Measurements from ENCODE around the gene PRDM10.
"Not testable (repeated sequence)": the region's sequence is repeated elsewhere in the genome, so short reads cannot be mapped to it uniquely, and the experiment has no call there.

Gene PRDM10, protein sequence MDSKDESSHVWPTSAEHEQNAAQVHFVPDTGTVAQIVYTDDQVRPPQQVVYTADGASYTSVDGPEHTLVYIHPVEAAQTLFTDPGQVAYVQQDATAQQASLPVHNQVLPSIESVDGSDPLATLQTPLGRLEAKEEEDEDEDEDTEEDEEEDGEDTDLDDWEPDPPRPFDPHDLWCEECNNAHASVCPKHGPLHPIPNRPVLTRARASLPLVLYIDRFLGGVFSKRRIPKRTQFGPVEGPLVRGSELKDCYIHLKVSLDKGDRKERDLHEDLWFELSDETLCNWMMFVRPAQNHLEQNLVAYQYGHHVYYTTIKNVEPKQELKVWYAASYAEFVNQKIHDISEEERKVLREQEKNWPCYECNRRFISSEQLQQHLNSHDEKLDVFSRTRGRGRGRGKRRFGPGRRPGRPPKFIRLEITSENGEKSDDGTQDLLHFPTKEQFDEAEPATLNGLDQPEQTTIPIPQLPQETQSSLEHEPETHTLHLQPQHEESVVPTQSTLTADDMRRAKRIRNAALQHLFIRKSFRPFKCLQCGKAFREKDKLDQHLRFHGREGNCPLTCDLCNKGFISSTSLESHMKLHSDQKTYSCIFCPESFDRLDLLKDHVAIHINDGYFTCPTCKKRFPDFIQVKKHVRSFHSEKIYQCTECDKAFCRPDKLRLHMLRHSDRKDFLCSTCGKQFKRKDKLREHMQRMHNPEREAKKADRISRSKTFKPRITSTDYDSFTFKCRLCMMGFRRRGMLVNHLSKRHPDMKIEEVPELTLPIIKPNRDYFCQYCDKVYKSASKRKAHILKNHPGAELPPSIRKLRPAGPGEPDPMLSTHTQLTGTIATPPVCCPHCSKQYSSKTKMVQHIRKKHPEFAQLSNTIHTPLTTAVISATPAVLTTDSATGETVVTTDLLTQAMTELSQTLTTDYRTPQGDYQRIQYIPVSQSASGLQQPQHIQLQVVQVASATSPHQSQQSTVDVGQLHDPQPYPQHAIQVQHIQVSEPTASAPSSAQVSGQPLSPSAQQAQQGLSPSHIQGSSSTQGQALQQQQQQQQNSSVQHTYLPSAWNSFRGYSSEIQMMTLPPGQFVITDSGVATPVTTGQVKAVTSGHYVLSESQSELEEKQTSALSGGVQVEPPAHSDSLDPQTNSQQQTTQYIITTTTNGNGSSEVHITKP
- total RNA-seq = 21.8 to 31.8 (median 26.2) reads per million in 3 experiments

DNA sequence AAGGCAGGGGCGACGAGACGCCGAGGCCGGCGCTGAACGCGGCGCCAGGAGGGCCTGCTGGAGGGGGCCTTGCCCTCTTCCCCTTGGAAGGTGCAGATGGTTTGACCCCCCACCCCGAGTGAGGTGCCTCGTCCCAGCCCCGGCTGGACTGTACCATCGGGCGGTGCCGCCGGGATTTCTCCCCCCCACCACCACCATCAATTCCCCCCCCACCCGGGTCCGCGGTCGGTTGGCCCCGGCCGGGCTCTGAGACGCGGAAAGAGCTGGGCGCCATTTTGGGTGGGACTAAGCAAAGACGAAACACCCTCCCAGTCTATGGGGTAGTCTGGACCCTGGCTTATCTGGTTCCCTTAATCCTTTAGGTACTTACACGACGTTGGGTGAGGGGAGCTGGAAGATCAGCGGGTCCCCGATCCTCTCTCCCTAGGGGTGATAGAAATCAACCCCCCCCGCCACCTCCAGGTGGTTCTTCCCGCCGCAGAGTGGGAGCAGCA is at the start of gene PRDM10:
PRDM10 (minus strand) TSS at position 484 of the 494 bp plus-strand sequence. CDS start 41,871 bp downstream, outside the sequence.
- peak; percentile 92 for DNase-seq

- DNase-seq = no peak
These were observed 48.4 kb upstream of the PRDM10 start for GRCh38 chr11:130051082-130051481.

DNA sequence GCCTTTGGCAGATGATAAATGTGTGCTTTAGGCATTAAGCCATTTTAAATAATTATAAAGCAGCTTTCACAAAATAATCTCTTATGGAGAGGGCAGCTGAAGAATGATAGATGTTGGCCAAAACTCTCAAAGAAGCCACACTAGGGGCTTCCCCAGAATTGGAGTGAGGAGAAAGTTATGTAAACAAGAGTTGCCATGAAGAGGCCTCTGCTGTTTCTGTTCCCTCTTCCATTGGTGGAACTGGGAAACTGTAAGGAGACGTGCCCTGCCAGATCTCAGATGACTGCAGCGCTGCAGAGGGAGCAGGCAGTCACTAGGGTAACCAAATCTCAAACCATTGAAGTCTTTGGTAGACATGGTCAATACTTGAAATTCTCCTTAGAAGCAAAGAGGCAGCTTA is 47.6 kb upstream of the PRDM10 start:
- DNase-seq = no peak

DNA sequence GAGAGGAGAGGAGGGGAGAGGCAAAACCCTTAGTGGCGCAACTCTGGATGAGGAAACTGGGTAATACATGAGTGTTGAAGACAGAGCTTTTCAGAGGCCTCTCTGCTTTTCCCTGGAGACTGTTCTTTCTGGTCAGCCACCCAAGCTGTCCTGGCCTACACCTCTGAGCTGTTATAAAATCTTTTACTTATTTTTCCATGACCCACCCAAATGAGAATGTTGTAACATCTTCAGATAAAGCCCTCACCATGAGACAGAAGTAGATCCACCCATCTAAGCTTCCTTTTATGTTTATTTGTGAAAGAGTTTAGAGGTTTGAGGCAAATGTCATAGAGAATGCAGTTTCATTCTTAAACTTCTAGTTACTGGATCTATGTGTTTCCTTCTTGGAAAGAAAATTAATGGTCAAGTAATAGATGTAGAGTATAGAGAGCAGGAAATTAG is 46.7 kb upstream of the PRDM10 start:
- DNase-seq = no peak

- no peak for DNase-seq
These were observed 44.5 kb upstream of the PRDM10 start for GRCh38 chr11:130047141-130047540.

DNA sequence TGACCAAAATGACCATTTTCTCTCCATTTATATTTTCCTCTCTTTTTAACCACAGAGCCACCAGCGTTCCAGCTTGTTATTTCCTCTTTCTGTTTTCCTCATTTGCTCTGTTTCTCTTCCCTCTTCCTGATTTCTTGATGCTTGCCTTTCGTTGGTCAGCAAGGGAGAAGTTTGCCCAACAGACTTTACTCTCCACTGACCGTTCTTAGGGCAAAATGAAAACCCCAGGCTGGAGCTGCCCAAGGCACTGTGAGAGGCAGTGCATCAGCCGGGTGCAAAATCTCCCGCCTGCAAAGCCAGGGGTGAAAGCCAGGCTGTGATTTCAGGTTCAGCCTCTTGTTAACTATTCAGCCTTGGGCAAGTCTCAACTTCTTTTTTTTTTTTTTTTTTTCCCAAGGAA is 40.9 kb upstream of the PRDM10 start:
- DNase-seq = no peak

GRCh38 chr11:130042093-130042591 is 39.5 kb upstream of the PRDM10 start:
- no peak for DNase-seq

- no peak for DNase-seq
These were observed 37.8 kb upstream of the PRDM10 start for GRCh38 chr11:130040281-130040940.

DNA sequence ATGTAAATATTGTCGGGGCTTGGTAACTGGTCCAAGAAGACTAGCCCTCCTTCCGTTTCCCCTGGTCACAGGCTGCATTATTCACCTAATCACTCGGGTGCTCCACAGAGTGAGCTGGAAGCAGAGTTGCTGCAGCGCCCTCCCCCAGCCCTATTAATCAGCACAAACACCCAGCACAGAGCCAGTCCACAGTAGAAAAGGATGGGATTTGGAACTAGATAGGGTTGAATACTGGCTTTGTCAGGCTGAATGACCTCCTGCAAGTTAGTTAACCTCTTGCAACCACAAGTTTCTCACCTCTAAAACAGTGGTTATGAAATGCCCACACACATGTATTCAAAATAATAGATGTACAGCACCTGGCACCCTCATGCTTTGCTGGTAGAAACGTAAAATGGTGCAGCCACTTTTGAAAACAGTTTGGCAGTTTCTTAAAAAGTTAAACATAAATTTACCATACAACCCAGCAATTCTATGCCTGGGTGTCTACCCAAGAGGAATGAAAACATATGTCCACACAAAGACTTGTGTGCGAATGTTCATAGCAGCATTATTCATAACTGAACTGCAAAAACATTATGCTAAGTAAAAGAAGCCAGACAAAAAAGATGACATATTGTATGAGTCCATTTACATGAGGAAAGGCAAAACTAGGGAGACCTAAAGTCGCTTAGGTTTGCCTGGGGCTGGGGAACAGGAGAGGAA is 35.4 kb upstream of the PRDM10 start:
- no peak for DNase-seq

GRCh38 chr11:130037058-130037457 is 34.4 kb upstream of the PRDM10 start:
- no peak for DNase-seq

- DNase-seq = no peak
These were observed 31.6 kb upstream of the PRDM10 start for GRCh38 chr11:130034236-130034635.

DNA sequence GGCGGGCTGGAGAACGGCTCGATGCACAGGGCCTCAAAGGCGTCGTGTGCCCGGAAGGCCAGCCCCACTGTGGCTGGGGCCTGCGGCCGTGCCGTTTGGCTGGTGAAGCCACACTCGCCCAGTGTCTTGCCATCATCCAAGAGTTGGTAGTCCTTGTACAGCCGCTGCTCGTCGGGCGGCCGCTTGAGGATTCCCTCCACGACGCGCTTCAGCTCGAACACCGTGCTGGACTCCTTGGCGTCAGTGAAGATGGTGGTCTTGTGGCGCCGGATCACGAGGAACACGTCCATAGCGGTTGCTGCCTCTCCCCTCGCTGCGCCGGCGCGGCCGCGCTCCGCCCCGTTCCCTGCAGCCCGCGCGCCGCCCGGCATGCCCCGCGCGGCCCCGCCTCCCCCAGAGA is 30.3 kb upstream of the PRDM10 start:
- no peak for DNase-seq

DNA sequence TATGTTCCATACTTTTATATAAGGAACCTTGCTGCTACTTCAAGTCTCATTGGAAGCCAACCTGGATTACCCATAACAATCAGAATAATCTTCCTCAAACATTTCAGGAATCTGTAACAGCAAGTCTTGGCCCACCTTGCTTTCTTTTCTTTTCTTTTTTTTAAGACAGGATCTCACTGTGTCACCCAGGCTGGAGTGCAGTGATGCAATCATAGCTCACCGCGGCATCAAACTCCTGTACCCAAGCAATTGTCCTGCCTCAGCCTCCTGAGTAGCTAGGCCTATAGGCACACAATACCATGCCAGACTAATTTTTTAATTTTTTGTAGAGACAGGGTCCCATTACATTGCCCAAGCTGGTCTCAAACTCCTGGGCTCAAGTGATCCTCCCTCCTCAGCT is 29.3 kb upstream of the PRDM10 start:
- DNase-seq = no peak

DNA sequence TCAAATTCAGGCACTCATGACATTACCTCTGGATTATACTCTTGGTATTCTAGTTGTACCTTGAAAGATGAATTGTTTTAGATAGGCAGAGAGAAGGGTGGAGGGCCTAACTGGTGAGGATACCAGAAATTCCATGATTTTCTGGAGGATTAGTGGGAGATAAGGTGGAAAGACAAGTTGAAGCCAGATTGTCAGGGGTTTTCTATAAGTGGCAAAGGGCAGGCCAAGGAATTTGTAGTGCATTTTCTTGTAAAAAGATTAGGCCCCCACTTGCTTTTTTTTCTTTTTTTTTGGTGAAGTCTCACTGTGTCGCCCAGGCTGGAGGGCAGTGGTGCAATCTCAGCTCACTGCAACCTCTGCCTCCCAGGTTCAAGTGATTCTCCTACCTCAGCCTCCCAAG is 28.4 kb upstream of the PRDM10 start:
- DNase-seq = no peak

DNA sequence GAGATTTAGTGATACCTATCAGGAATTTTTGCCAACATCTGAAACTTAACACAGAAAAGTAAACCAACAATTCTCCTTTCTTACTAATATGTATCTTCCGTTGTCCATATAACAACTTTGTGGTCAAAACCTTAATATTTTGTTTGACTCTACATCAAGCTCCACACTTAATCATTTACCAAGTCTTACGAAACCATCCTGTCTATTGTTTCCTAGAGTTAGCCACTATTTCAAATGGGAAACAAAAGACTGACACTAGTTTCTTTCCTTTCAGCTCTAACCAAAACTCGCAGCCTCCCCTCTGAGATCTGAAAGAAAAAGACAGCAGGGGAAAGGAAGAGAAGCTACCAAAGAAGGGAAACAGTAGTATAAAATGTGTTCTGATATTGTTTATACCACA is 26.5 kb upstream of the PRDM10 start:
- no peak for DNase-seq

GRCh38 chr11:130025371-130025770 is 22.7 kb upstream of the PRDM10 start:
- no peak for DNase-seq

GRCh38 chr11:130024361-130024760 is 21.7 kb upstream of the PRDM10 start:
- no peak for DNase-seq

DNA sequence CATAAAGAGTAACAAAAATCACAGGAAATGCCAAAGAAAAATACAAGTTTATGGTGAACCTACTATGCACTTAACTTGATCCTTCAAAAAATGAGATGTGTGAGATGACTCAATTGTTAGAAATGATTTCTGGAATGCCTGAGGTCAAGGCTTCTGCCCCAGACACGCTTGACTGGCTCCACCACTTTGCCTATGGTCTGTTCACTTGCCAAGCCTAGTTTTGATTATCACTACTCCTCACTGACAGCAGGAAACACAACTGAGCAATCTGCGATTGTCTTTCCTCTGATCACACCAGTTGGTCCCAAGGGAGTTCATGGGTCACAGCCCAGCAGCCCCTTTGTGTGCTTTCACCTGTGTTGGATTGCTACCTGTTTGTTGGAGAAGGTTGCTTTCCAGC is 20.6 kb upstream of the PRDM10 start:
- DNase-seq = no peak

GRCh38 chr11:130022799-130023198 is 20.2 kb upstream of the PRDM10 start:
- no peak for DNase-seq

DNA sequence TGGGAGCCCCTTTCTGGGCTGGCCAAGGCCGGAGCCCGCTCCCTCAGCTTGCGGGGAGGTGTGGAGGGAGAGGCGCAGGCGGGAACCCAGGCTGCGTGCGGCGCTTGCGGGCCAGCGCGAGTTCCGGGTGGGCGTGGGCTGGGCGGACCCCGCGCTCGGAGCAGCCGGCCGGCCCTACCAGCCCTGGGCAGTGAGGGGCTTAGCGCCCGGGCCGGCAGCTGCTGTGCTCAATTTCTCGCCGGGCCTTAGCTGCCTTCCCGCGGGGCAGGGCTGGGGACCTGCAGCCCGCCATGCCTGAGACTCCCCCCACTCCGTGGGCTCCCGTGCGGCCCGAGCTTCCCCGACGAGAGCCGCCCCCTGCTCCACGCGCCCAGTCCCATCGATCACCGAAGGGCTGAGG is 19.0 kb upstream of the PRDM10 start:
- DNase-seq = not testable (repeated sequence)

DNA sequence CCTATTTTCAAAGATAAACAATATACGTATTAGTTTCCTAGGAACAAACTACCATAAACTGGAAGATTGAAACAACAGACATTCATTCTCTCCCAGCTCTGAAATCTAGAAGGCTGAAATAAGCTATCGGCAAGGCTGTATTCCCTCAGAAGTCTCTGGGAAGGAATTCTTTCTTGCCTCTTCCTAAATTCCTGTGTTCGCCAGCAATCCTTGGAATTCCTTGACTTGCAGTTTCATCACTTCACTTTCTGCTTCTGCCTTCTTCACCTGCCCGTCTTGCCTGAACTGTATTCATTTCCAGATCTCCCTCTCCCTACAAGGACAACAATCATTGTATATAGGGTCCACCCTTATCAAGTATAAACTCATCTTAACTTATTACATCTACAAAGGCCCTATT is 17.7 kb upstream of the PRDM10 start:
- no peak for DNase-seq

DNA sequence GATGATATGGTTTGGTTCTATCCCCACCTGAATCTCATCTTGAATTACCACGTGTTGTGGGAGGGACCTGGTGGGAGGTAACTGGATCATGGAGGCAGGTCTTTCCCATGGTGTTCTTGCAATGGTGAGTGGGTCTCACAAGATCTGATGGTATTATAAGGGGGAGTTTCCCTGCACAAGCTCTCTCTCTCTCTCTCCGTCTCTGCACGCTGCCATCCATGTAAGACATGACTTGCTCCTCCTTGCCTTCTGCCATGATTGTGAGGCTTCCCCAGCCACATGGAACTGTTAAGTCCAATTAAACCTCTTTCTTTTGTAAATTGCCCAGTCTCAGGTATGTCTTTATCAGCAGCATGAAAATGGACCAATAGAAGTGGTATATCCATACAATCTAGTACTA is 13.2 kb upstream of the PRDM10 start:
- not testable (repeated sequence) for DNase-seq

All from central memory CD4-positive, alpha-beta T cell (primary cell).